OCI-LY1 (cell line): ENCODE data around the gene RFC2.

Source experiments
- H2AFZ ChIP-seq: fragments of 200-600 bp; sonication (generic), shearing (Covaris generic); 2 replicates; pipeline ENCODE4 v1.6.0; 2014; ENCODE audit warnings: antibody characterized with exemption, mild to moderate bottlenecking, low read length
- H3F3A ChIP-seq: fragments of 200-600 bp; sonication (generic), shearing (Covaris generic); 2 replicates; pipeline ENCODE4 v1.6.0; 2014; ENCODE audit warnings: mild to moderate bottlenecking, antibody characterized with exemption, low read length, moderate library complexity; ENCODE audit not compliant: insufficient read depth
- H3K27ac ChIP-seq: fragments of 200-600 bp; sonication (generic); 2 replicates; pipeline ENCODE4 v1.5.1; 2014; ENCODE audit warnings: low read length, mixed run types, mild to moderate bottlenecking, low read depth; ENCODE audit not compliant: poor library complexity, severe bottlenecking
- H3K27me3 ChIP-seq: fragments of 200-600 bp; sonication (generic); 2 replicates; pipeline ENCODE4 v1.6.0; 2014; ENCODE audit warnings: antibody characterized with exemption, mild to moderate bottlenecking, low read length, moderate library complexity; ENCODE audit not compliant: insufficient read depth
- H3K36me3 ChIP-seq: fragments of 200-600 bp; sonication (generic); 2 replicates; pipeline ENCODE4 v1.6.1; 2014; ENCODE audit warnings: mild to moderate bottlenecking, antibody characterized with exemption, low read length, moderate library complexity, mixed read lengths; ENCODE audit not compliant: insufficient read depth
- H3K4me1 ChIP-seq: fragments of 200-600 bp; sonication (generic); 2 replicates; pipeline ENCODE4 v1.5.1; 2014; ENCODE audit warnings: mild to moderate bottlenecking, low read length, moderate library complexity; ENCODE audit not compliant: insufficient read depth, severe bottlenecking
- H3K4me2 ChIP-seq: fragments of 200-600 bp; sonication (generic), shearing (Covaris generic); 2 replicates; pipeline ENCODE4 v1.6.1; 2014; ENCODE audit warnings: low read length
- H3K4me3 ChIP-seq: fragments of 200-600 bp; sonication (generic); 2 replicates; pipeline ENCODE4 v1.5.1; 2014; ENCODE audit warnings: low read length, low read depth, mild to moderate bottlenecking, mixed read lengths; ENCODE audit not compliant: poor library complexity, severe bottlenecking
- H3K79me2 ChIP-seq: fragments of 200-600 bp; shearing (Covaris generic); 2 replicates; pipeline ENCODE4 v1.6.1; 2016; ENCODE audit warnings: mixed run types, low read length, mixed read lengths; ENCODE audit not compliant: insufficient read depth
- H3K9ac ChIP-seq: fragments of 200-600 bp; sonication (generic), shearing (Covaris generic); 2 replicates; pipeline ENCODE4 v1.6.1; 2014; ENCODE audit warnings: mild to moderate bottlenecking, low read length, mixed read lengths
- H3K9me2 ChIP-seq: fragments of 200-600 bp; sonication (generic), shearing (Covaris generic); 2 replicates; pipeline ENCODE4 v1.6.1; 2014; ENCODE audit warnings: low read depth, mild to moderate bottlenecking, low read length, mixed read lengths
- H3K9me3 ChIP-seq: fragments of 200-600 bp; shearing (Covaris generic); 2 replicates; pipeline ENCODE4 v1.6.1; 2014; ENCODE audit warnings: low read length, mixed read lengths
- H4K20me1 ChIP-seq: fragments of 200-600 bp; sonication (generic), shearing (Covaris generic); 2 replicates; pipeline ENCODE4 v1.6.0; 2016; ENCODE audit warnings: mild to moderate bottlenecking, low read length; ENCODE audit not compliant: insufficient read depth
- EZH2 ChIP-seq: fragments of 200-600 bp; sonication (generic), shearing (Covaris generic); IDR thresholded peaks from 2 replicates; pipeline ENCODE4 v1.8.0; 2017; ENCODE audit warnings: borderline replicate concordance, mixed run types, mild to moderate bottlenecking, antibody characterized with exemption, low read length, moderate library complexity, mixed read lengths
- TF ChIP-seq, protein P1 (sequence below): fragments of 200-600 bp; sonication (generic), shearing (Covaris generic); IDR thresholded peaks from 2 replicates; pipeline ENCODE4 v1.5.1; 2017; ENCODE audit warnings: mild to moderate bottlenecking, antibody characterized with exemption, low read length, moderate library complexity, mixed read lengths

Gene RFC2

GRCh38 chr7:74269757-74270277 is 15.6 kb upstream of the RFC2 start:
- Histone ChIP-seq H3K9ac (no peak overlapping the region), H3F3A (no peaks in the 10 kb centered on the region), H3K4me2 (peak overlapping the region; percentile 82), H3K4me1 (peaks cover 23% of the 10 kb centered on the region), H3K9me2 (no peaks in the 10 kb centered on the region), H3K36me3 (no peaks in the 10 kb centered on the region), H3K27ac (no peak overlapping the region), H3K9me3 (no peaks in the 10 kb centered on the region), H3K4me3 (peak overlapping the region; percentile 56), H3K27me3 (peaks cover 15% of the 10 kb centered on the region), H2AFZ (no peak overlapping the region), H3K79me2 (no peaks in the 10 kb centered on the region), H4K20me1 (no peaks in the 10 kb centered on the region)
- TF ChIP-seq, protein P1, sequence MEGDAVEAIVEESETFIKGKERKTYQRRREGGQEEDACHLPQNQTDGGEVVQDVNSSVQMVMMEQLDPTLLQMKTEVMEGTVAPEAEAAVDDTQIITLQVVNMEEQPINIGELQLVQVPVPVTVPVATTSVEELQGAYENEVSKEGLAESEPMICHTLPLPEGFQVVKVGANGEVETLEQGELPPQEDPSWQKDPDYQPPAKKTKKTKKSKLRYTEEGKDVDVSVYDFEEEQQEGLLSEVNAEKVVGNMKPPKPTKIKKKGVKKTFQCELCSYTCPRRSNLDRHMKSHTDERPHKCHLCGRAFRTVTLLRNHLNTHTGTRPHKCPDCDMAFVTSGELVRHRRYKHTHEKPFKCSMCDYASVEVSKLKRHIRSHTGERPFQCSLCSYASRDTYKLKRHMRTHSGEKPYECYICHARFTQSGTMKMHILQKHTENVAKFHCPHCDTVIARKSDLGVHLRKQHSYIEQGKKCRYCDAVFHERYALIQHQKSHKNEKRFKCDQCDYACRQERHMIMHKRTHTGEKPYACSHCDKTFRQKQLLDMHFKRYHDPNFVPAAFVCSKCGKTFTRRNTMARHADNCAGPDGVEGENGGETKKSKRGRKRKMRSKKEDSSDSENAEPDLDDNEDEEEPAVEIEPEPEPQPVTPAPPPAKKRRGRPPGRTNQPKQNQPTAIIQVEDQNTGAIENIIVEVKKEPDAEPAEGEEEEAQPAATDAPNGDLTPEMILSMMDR = no peak
- TF ChIP-seq EZH2 = no peak

- no peaks in the 10 kb centered on the region for H3K36me3 ChIP-seq
- no peak overlapping the region for H3K9ac ChIP-seq
- H3F3A ChIP-seq = no peaks in the 10 kb centered on the region
- H3K4me3 ChIP-seq = no peak overlapping the region
- no peak overlapping the region for H3K27ac ChIP-seq
- H3K4me1 ChIP-seq = peaks cover 22% of the 10 kb centered on the region
- peaks cover 17% of the 10 kb centered on the region for H3K27me3 ChIP-seq
- H3K4me2 ChIP-seq = no peak overlapping the region
- no peaks in the 10 kb centered on the region for H3K9me3 ChIP-seq
- no peaks in the 10 kb centered on the region for H3K79me2 ChIP-seq
- H3K9me2 ChIP-seq = no peaks in the 10 kb centered on the region
- TF ChIP-seq, protein P1 = no peak
- no peak for TF ChIP-seq EZH2
- H2AFZ ChIP-seq = no peak overlapping the region
- H4K20me1 ChIP-seq = no peaks in the 10 kb centered on the region
Observed at GRCh38 chr7:74267756-74268565, 13.8 kb upstream of the RFC2 start.

GRCh38 chr7:74266191-74266963 is 12.2 kb upstream of the RFC2 start:
- no peak overlapping the region for H2AFZ ChIP-seq
- no peak overlapping the region for H3K27ac ChIP-seq
- TF ChIP-seq, protein P1 = no peak
- H3K79me2 ChIP-seq = no peaks in the 10 kb centered on the region
- peaks cover 7% of the 10 kb centered on the region for H3K4me1 ChIP-seq
- no peaks in the 10 kb centered on the region for H3F3A ChIP-seq
- H3K27me3 ChIP-seq = peaks cover 15% of the 10 kb centered on the region; the same call in 1 of the 2 replicates
- no peaks in the 10 kb centered on the region for H3K9me3 ChIP-seq
- H3K4me3 ChIP-seq = no peak overlapping the region
- no peaks in the 10 kb centered on the region for H3K36me3 ChIP-seq
- no peak overlapping the region for H3K4me2 ChIP-seq
- no peaks in the 10 kb centered on the region for H3K9me2 ChIP-seq
- H3K9ac ChIP-seq = no peak overlapping the region
- no peaks in the 10 kb centered on the region for H4K20me1 ChIP-seq
